Transverse colon (tissue), 3 donors: ENCODE results near the gene CHST13.

Experiments
- CTCF ChIP-seq, 5 experiments: fragments of 200-600 bp in 3 of 5; fragments of 450-650 bp in 2 of 5; sonication (generic) in 3 of 5; IDR thresholded peaks; 1 replicate in 2 of 5; 2 replicates in 3 of 5; pipeline ENCODE4 v1.5.1; 2016 to 2017; ENCODE audit warnings: antibody characterized with exemption in 5 of 5, inconsistent platforms in 3 of 5, mild to moderate bottlenecking in 2 of 5, moderate library complexity in 1 of 5
- EP300 ChIP-seq: sonication (generic); formaldehyde crosslinking; IDR thresholded peaks from one replicate; pipeline ENCODE4 v1.6.1; 2017; ENCODE audit warnings: antibody characterized with exemption, low read depth
- POLR2A ChIP-seq: fragments of 450-650 bp; IDR thresholded peaks from one replicate; pipeline ENCODE4 v1.6.1; 2016; ENCODE audit warnings: antibody characterized with exemption, mild to moderate bottlenecking, moderate library complexity

GRCh38 chr3:126478581-126479310 lies 45.2 kb upstream of the CHST13 start:
- no peak for TF ChIP-seq CTCF (IDR thresholded peaks at IDR 0.05)
- no peak for TF ChIP-seq POLR2A
- no peak for TF ChIP-seq EP300
